SK-MEL-5 (cell line): ENCODE data around the gene SKAP1. TPM values are rescaled to one million over a fixed set of nuclear protein-coding genes. Genes with fewer than 3 reads are reported as not detected.
A peak's percentile ranks its signal among the peaks of the same experiment; 100 is the strongest.
"Not testable (repeated sequence)": the region's sequence is repeated elsewhere in the genome, so short reads cannot be mapped to it uniquely, and the experiment has no call there.

Source experiments
- DNase-seq: peaks from one replicate; pipeline ENCODE4 v3.0.0-alpha.2; 2016; ENCODE audit warnings: low read depth, low spot score
- in situ Hi-C: cut with HindIII; loops from 2 replicates; pipeline ENCODE4 v1.10.0; 2016; ENCODE audit warnings: low sequenced_read_pairs, high pct_unique_total_duplicates, low pct_unique_long_range_greater_than_20kb
- total RNA-seq: library from RNA; depleted of rRNA; stranded (reverse); fragments of >200 nt; shearing (Covaris generic); gene quantifications from 2 replicates; pipeline ENCODE4 v1.2.3, GENCODE V29; 2014

The SKAP1 gene
- total RNA-seq, 1 experiment from 2014 or later = not detected

DNA sequence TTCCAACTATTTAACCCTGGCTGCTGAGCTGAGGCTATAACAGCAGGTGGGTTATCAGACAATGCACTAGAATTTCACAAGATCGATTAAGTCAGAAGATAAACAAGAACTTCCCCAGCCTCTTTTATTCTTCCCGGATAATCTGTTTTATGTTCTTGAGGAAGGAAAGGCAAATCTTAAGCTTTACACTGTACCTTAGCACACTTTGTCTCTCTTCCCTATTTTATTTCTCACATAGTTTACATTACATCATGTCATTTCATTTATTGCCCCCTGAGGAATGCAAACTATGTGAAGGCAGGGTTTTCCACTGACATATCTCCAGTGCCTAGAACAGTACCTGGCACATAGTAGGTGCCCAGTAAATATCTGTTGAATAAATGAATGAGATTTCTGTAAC lies 139.6 kb downstream of the SKAP1 start:
- no peak for DNase-seq
- in situ Hi-C loops = no loop called here

DNA sequence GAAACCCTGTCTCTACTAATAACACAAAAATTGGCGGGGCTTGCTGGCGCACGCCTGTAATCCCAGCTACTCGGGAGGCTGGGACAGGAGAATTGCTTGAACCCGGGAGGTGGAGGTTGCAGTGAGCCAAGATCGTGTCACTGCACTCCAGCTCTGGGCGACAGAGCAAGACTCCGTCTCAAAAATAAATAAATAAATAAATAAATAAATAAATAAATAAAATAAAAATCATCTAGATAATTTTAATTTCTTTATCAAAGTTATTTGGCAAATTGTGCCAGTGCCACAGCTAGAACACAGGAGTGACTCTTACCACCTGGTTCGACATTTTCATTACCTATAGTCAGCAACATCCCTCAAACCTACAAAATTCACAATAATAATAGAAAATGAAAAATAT lies 143.1 kb downstream of the SKAP1 start:
- DNase-seq, in situ Hi-C loops: not testable (repeated sequence)

- DNase-seq = no peak
- in situ Hi-C loops = no loop called here
Measured at GRCh38 chr17:48285614-48286013, 144.4 kb downstream of the SKAP1 start.

GRCh38 chr17:48283907-48284306 lies 146.1 kb downstream of the SKAP1 start:
- in situ Hi-C loops = no loop called here

GRCh38 chr17:48283411-48283810 lies 146.6 kb downstream of the SKAP1 start:
- peak; percentile 22 for DNase-seq
- in situ Hi-C loops = no loop called here

More at GRCh38 chr17:48283907-48284306, 146.1 kb downstream of the SKAP1 start:
- DNase-seq = no peak

GRCh38 chr17:48282303-48282702 lies 147.7 kb downstream of the SKAP1 start:
- in situ Hi-C loops = no loop called here
- DNase-seq = no peak

DNA sequence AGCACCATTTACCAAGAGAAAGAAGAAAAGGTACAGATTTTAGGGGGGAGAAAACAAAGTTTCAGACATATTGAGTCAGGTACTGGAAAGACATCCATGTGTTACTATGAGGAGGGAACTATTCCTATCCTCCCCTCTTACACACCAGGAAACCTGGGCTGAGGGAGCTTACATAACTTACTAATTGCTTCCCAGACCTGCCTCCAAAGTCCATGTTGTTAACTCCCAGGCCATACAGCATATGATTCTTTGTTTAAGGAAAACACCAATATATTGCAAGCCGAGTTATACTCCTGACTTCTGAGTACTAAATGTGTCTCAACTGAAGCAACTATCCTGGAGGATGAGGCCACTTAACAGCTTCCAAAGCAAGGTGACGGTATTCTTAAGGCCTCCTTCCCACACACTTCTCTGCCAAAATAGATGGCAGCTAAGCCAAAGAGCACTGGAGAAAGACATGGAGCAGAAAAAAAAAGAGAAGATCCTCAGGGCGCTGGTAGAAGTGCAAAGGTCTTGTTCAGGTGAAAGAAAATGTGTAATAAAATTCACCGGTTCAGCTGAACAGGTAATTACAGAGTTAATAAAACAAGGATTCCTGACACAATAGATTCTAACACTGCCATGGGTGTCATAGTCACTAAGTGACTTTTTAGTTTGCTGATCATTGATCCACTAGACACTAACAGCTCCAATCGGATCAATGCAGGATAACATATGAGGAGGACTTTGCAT lies 151.1 kb downstream of the SKAP1 start:
- no peak for DNase-seq
- in situ Hi-C loops = no loop called here

GRCh38 chr17:48276776-48277175 lies 153.2 kb downstream of the SKAP1 start:
- DNase-seq = peak; percentile 44
- in situ Hi-C loops = no loop called here

DNA sequence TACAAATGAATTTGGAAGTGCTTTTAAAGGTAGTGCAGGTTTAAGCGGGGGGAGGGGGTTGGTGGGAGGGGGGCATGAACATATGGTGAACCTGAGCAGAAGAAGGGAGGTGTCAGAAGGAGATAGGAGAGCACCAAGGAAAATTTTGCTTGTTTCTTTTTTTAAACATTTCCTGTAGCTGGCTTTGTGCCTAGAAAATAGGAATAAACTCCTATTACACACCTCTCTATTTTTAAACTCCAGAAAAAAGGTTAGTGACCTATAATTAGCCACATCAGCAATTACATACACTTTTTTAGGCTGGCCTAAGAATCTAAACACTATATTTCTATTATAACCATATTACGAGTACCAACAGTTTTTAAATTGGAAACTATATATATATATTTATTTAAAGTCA lies 159.1 kb downstream of the SKAP1 start:
- no peak for DNase-seq
- in situ Hi-C loops = no loop called here

- in situ Hi-C loops = no loop called here
- DNase-seq = no peak
Measured at GRCh38 chr17:48269209-48269608, 160.8 kb downstream of the SKAP1 start.

GRCh38 chr17:48263731-48264035 lies 166.3 kb downstream of the SKAP1 start:
- in situ Hi-C loops = no loop called here
- no peak for DNase-seq

- peak; percentile 43 for DNase-seq
Measured at GRCh38 chr17:48262982-48263730, 166.9 kb downstream of the SKAP1 start.

DNA sequence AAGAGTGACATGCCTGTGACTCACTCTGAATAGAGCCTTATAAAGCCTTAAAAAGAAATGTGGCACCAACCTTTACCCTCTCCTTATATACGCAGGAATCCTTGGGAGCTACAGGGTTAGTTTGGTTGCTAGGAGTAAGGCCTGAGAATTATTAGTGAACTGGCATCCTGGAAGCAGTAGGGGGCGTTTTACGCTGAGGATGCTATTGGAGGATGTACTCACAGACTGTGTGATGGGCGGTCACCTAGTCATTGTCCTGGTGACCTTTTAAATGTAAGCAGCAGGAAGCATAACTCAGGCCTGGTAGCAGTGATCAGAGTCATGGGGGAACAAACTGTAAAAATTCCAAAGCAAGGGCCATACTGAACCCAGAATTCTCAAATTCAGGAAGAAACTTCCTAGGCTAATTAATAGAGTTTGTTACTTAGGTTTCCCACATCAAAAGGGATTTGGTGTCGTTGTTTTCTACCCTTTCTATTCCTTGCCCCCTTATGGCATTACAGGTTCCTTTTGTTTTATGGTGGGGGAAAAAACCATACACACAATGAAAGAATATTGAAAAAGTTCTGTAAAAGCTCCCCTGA lies 168.6 kb downstream of the SKAP1 start:
- in situ Hi-C loops = no loop called here
- DNase-seq = peak; percentile 78

More at GRCh38 chr17:48262982-48263730, 166.9 kb downstream of the SKAP1 start:
- in situ Hi-C loops = no loop called here

GRCh38 chr17:48259694-48260291 lies 170.2 kb downstream of the SKAP1 start:
- in situ Hi-C loops = no loop called here
- DNase-seq = peak; percentile 62

DNA sequence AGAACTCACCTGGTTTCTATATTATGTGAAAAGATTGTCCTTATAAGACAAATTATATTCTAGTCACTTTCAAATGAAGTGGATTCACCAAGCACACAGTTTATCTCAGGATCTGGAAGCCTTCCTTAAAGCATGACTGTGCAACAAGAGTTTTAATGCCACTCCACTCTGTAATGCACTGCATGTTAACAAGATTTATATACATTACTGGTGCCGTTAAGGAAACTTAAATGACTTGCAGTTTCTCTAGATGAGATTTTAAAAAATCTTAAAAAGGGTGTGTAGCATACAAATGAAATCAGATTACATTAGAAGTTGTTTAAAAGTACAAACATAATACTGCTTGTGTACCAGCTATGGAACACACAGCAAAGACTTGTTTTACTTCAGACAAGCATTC lies 171.7 kb downstream of the SKAP1 start:
- DNase-seq = no peak
- in situ Hi-C loops = no loop called here

- in situ Hi-C loops = no loop called here
- DNase-seq = no peak
Measured at GRCh38 chr17:48255759-48256158, 174.3 kb downstream of the SKAP1 start.

GRCh38 chr17:48254896-48255295 lies 175.1 kb downstream of the SKAP1 start:
- in situ Hi-C loops = no loop called here
- peak; percentile 62 for DNase-seq

- in situ Hi-C loops = no loop called here
- no peak for DNase-seq
Measured at GRCh38 chr17:48253975-48254374, 176.0 kb downstream of the SKAP1 start.
